Endothelial cell (in vitro differentiated cells): Measurements from ENCODE around the gene ARHGEF4. TPM values are rescaled to one million over a fixed set of nuclear protein-coding genes. Genes with fewer than 3 reads are reported as not detected.

Experiments
- DNase-seq: peaks from one replicate; pipeline ENCODE4 v3.0.0; 2021; ENCODE audit warnings: low spot score
- H3K27ac Mint-ChIP-seq: one replicate; pipeline ENCODE4 v1.8.0; 2021; ENCODE audit warnings: mixed read lengths, inconsistent platforms; ENCODE audit not compliant: unreplicated experiment
- H3K27me3 Mint-ChIP-seq: one replicate; pipeline ENCODE4 v1.8.0; 2021; ENCODE audit warnings: mild to moderate bottlenecking, moderate library complexity, mixed read lengths, inconsistent platforms; ENCODE audit not compliant: unreplicated experiment
- H3K36me3 Mint-ChIP-seq: one replicate; pipeline ENCODE4 v1.8.0; 2021; ENCODE audit warnings: mild to moderate bottlenecking, low read depth, mixed read lengths, inconsistent platforms; ENCODE audit not compliant: unreplicated experiment
- H3K4me1 Mint-ChIP-seq: one replicate; pipeline ENCODE4 v1.8.0; 2021; ENCODE audit warnings: mild to moderate bottlenecking, mixed read lengths, inconsistent platforms; ENCODE audit not compliant: unreplicated experiment
- H3K4me3 Mint-ChIP-seq: one replicate; pipeline ENCODE4 v1.8.0; 2021; ENCODE audit warnings: mild to moderate bottlenecking, mixed read lengths, inconsistent platforms; ENCODE audit not compliant: unreplicated experiment
- H3K9me3 Mint-ChIP-seq: one replicate; pipeline ENCODE4 v1.8.0; 2021; ENCODE audit warnings: mixed read lengths, inconsistent platforms; ENCODE audit not compliant: unreplicated experiment
- CTCF ChIP-seq: fragments of 200-600 bp; sonication (generic); IDR thresholded peaks from one replicate; pipeline ENCODE4 v1.5.0; 2021; ENCODE audit warnings: antibody characterized with exemption; ENCODE audit not compliant: unreplicated experiment
- total RNA-seq: library from RNA; stranded (reverse); fragmentation: NEBNext Ultra II Directional; extraction: Animal tissue kit (Norgen Biotek cat#: 25700); gene quantifications from one replicate; pipeline ENCODE4 v1.2.1, GENCODE V29; 2021; ENCODE audit not compliant: unreplicated experiment

The ARHGEF4 gene
- total RNA-seq, 1 donor from 2014 or later: 10.3 TPM

DNA sequence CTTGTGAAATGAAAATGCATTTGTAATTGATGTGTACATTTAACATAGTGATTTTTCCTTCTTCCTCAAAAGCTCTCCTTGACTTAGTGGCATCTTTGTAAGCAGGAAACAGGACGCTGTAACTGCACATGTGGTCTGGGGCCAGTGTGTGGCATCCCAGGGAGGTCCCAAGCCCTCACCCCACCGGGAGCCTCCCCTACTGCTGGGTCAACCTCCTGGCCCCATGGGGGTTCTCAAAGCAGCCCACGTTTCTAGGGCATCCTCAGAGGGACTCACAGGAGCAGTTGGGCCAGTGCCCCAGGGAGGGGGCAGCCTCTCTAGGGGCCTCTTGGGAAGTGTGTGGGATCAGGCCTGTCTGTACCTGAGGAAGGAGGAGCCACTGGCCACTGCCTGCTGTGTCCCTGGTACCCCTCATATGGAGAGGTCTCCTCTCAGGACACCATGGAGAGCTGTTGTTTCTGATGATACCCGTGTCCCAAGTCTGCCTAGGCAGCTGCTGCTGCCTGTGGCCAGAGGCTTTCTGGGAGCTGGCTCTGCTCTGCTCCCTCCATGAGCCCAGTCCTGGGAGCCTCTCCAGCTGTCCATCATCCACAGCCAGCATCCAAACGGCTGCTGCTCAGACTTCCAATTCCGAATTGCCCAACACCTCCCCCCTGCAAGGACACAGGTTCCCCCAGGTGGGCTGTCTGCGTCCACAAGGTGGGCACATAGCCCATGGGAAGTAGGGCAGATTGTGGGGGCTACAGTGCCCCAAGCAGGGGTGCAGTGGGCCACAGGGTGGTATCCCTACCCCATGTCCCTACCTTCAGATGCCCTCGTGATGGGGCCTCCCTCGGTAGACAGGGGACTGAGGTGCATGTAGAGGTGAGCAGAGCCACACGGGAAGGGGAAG is 13.4 kb downstream of the ARHGEF4 start:
- H3K27ac Mint-ChIP-seq: no peak overlapping the region
- DNase-seq: no peak

DNA sequence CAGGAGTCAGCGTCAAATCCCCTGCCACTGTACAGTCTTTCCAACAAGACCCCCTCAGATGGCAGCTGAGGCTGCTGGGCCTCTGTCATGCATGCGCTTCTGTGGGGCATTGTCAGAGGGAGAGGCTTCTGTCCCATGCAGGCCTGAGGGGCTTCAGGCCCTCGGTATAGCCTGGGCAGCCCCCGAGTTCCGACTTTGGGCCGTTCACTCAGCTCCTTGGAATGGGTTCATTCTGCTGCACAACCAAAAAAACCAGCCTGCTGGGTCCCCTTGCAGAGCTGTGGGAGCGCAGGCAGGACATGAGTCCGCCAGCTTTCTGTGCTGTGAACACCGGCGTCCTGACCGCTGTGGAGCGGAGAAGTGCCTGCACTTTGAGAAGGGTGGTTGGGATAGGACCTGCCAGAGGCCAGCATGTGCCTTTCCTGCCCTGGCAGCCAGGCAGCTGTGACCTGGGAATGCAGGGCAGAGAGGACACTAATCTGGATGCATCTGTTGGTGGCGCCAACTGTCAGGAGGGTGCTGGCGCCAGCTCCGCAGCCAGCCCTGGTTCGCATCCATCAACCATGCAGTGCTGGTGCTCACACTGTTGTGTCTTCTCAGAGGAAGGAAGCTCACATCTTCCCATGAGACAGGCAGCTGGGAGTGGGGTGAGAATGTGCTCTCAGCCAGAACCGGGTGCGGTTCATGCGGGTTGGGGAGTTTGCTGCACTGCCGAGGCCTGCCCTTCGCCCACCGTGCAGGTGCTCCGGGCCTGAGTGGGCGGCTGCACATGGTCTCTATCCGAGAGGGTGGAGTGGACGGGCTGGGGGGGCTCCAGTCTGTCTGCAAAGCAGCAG is 14.3 kb downstream of the ARHGEF4 start:
- Mint-ChIP-seq H3K36me3 (no peaks in the 10 kb centered on the region), H3K27ac (no peak overlapping the region), H3K9me3 (no peaks in the 10 kb centered on the region), H3K27me3 (peaks cover 6% of the 10 kb centered on the region), H3K4me1 (no peaks in the 10 kb centered on the region), H3K4me3 (no peak overlapping the region)
- TF ChIP-seq CTCF: no peak
- no peak for DNase-seq

More for the DNA sequence above, 13.4 kb downstream of the ARHGEF4 start:
- Mint-ChIP-seq H3K4me1 (no peaks in the 10 kb centered on the region), H3K4me3 (no peak overlapping the region), H3K9me3 (no peaks in the 10 kb centered on the region), H3K36me3 (no peaks in the 10 kb centered on the region), H3K27me3 (peaks cover 6% of the 10 kb centered on the region)
- TF ChIP-seq CTCF: no peak

GRCh38 chr2:130851624-130852382 is 15.1 kb downstream of the ARHGEF4 start:
- no peak overlapping the region for H3K27ac Mint-ChIP-seq
- H3K4me1 Mint-ChIP-seq: no peaks in the 10 kb centered on the region
- no peak overlapping the region for H3K4me3 Mint-ChIP-seq
- H3K27me3 Mint-ChIP-seq: peaks cover 2% of the 10 kb centered on the region
- H3K36me3 Mint-ChIP-seq: no peaks in the 10 kb centered on the region
- TF ChIP-seq CTCF: no peak
- H3K9me3 Mint-ChIP-seq: no peaks in the 10 kb centered on the region
- no peak for DNase-seq

DNA sequence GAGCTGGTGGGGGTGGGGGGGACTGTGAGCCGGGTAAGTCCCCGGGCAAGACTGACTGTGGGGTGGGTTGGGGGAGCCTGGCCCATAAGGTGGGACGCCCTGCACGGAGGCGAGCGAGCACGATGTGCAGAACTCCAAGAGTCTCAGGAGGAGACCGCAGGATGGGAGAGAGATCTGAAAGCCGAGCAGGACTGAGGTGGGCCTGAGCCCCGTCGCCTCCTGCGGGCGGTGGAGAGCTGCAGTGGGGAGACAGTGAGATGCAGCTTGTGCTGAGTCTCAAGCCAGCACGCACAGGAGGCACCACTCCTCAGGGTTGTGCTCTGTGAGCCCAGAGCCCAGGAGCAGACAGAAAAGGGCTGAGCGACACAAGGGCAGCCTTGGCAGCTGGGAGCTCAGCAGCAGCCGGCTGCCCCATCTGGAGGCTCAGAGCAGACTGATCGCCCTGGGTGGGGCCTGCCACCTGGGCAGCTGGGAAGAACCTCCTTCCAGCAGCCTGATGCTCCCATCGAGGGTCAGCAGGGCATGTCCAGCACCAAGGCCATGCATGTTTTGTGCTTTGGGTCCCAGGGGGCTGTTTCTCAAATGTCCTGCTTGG is 15.9 kb downstream of the ARHGEF4 start:
- H3K36me3 Mint-ChIP-seq: no peaks in the 10 kb centered on the region
- H3K27me3 Mint-ChIP-seq: no peaks in the 10 kb centered on the region
- no peak overlapping the region for H3K27ac Mint-ChIP-seq
- H3K4me1 Mint-ChIP-seq: no peaks in the 10 kb centered on the region
- DNase-seq: no peak
- H3K4me3 Mint-ChIP-seq: no peak overlapping the region
- no peak for TF ChIP-seq CTCF
- no peaks in the 10 kb centered on the region for H3K9me3 Mint-ChIP-seq
